Ascending aorta (tissue), 2 donors: ENCODE measurements around the gene COL13A1. TPM values are rescaled to one million over a fixed set of nuclear protein-coding genes. Genes with fewer than 3 reads are reported as not detected.

Experiments
- DNase-seq, 2 donors: peaks; one replicate each; pipeline ENCODE4 v3.0.0-alpha.2; 2019; ENCODE audit warnings: low spot score in 2 of 2
- H3K27ac ChIP-seq, 2 donors: fragments of 200-600 bp; sonication (generic); one replicate each; pipeline ENCODE4 v1.5.1; 2016 to 2017; ENCODE audit warnings: mild to moderate bottlenecking in 1 of 2
- H3K27me3 ChIP-seq: fragments of 200-600 bp; sonication (generic); one replicate; pipeline ENCODE4 v1.5.1; 2017
- H3K36me3 ChIP-seq, 2 donors: fragments of 200-600 bp; sonication (generic); one replicate each; pipeline ENCODE4 v1.5.1; 2016
- H3K4me1 ChIP-seq, 2 donors: fragments of 200-600 bp; sonication (generic); one replicate each; pipeline ENCODE4 v1.5.1; 2016 to 2017; ENCODE audit warnings: mild to moderate bottlenecking in 1 of 2
- H3K4me3 ChIP-seq, 2 donors: fragments of 200-600 bp; sonication (generic); one replicate each; pipeline ENCODE4 v1.5.1; 2016 to 2017; ENCODE audit warnings: mild to moderate bottlenecking in 1 of 2
- H3K9me3 ChIP-seq, 2 donors: fragments of 200-600 bp; sonication (generic); one replicate each; pipeline ENCODE4 v1.5.1; 2016
- intact Hi-C: fragments of 100-400 bp; cut with DNase I; formaldehyde crosslinking; loops from one replicate; pipeline ENCODE4 v1.15.1; 2023
- total RNA-seq: library from RNA; depleted of rRNA; stranded (reverse); fragments of >200 nt; gene quantifications from one replicate; pipeline ENCODE4 v1.1.0, GENCODE V29; 2016
- TF ChIP-seq, protein P1 (sequence below), 3 experiments: fragments of 200-600 bp in 2 of 3; fragments of 450-650 bp in 1 of 3; sonication (generic) in 2 of 3; IDR thresholded peaks; one replicate each; pipeline ENCODE4 v1.5.1; 2016 to 2019; ENCODE audit warnings: antibody characterized with exemption in 3 of 3, mild to moderate bottlenecking in 1 of 3, moderate library complexity in 1 of 3

Gene COL13A1
- total RNA-seq, 1 donor from 2014 or later = 8.0 TPM

DNA sequence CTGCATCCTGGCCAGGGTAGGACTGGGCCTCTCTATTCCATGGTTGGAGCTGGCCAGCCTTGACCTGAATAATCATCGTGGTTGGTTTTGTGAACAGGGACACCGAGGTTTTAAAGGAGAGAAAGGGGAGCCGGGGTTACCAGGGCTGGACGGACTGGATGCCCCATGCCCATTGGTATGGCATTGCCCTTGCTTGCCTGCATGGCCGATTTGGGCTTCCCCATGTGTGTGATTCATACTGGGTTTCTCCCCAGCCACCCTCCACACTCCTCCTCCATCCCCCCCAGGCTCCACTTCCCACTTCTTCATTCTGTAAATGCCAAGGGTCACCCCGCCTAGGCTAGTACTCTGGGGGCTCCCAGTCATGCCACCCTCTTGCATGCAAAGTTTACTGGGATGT, 152.1 kb downstream of the COL13A1 start:
- no peak for DNase-seq
- H3K9me3 ChIP-seq = no peaks in the 10 kb centered on the region
- H3K4me3 ChIP-seq = no peak overlapping the region
- H3K36me3 ChIP-seq = no peaks in the 10 kb centered on the region
- no peaks in the 10 kb centered on the region for H3K27me3 ChIP-seq
- H3K27ac ChIP-seq = no peak overlapping the region
- intact Hi-C loops = no loop called here
- TF ChIP-seq, protein P1, sequence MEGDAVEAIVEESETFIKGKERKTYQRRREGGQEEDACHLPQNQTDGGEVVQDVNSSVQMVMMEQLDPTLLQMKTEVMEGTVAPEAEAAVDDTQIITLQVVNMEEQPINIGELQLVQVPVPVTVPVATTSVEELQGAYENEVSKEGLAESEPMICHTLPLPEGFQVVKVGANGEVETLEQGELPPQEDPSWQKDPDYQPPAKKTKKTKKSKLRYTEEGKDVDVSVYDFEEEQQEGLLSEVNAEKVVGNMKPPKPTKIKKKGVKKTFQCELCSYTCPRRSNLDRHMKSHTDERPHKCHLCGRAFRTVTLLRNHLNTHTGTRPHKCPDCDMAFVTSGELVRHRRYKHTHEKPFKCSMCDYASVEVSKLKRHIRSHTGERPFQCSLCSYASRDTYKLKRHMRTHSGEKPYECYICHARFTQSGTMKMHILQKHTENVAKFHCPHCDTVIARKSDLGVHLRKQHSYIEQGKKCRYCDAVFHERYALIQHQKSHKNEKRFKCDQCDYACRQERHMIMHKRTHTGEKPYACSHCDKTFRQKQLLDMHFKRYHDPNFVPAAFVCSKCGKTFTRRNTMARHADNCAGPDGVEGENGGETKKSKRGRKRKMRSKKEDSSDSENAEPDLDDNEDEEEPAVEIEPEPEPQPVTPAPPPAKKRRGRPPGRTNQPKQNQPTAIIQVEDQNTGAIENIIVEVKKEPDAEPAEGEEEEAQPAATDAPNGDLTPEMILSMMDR (IDR thresholded peaks at IDR 0.05) = no peak
- no peaks in the 10 kb centered on the region for H3K4me1 ChIP-seq

DNA sequence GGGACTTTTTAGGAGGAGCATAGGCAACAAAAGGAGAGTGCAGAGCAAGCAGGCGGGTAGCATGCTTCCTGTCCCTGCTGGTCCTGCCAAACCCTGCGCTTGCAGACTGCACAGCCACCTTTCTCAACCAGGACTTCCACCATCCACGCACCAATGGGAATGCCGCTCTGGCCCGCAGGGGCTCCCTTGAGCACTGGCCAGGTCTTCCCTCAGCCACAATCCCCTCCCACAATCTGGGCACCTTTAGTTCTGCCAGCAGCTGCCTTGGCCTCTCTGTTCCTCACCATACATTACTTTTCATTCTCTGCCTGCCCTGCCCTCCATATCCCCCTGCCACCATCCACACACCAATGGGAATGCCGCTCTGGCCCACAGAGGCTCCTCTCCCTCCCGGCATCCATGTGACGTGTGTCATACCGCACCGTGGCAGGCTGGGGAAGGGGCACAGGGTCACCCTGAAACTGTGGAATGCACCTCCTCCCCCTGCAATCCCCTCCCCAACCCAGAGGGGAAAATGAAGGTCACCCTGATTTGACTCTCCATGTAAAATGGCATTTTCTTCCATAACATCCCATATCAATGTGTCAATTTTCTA, 153.6 kb downstream of the COL13A1 start:
- DNase-seq = no peak
- H3K36me3 ChIP-seq = no peaks in the 10 kb centered on the region
- intact Hi-C loops = no loop called here
- no peaks in the 10 kb centered on the region for H3K27me3 ChIP-seq
- H3K4me1 ChIP-seq = no peaks in the 10 kb centered on the region
- no peaks in the 10 kb centered on the region for H3K9me3 ChIP-seq
- no peak overlapping the region for H3K4me3 ChIP-seq
- no peak overlapping the region for H3K27ac ChIP-seq
- TF ChIP-seq, protein P1 (IDR thresholded peaks at IDR 0.05) = no peak

DNA sequence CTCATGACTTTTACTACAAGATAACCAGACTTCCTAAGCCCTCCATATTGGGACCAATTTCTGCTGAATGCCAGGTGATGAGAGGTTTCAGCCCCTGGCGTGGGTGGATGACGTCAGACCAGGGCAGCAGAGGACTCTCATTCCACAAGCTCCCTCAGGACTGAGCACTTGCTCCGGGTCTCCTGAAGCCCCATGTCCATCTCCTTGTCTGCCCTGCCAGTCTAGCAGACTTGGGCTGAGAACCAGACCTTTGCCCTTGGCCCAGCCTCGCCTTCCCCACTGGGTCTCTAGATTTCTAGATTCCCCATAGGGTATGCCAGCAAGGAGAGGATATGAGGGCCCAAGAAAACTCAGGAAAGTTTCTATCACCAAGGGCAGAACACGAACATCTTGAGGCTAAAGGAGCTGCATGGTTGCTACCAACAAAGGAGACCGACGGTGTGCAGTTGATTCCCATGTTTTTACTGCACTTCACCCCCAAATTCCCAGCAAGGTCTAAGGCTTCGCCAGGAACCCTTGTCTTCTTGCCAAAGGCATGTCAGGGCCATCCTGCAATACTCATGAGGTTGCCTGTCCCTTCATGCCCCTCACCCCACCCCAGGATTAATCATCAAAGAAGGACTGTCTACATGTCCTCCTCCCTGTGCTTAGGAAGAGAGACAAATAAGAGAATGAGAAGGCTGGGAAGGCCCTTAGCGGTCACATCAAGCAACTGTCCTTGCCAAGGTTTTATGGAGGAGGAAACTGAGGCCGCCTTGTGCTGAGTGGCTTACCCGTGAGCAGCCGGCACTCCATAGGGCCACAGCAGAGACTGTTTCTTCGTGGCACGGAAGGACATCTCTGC, 154.4 kb downstream of the COL13A1 start:
- H3K36me3 ChIP-seq = no peaks in the 10 kb centered on the region
- no peaks in the 10 kb centered on the region for H3K4me1 ChIP-seq
- DNase-seq = peak in 1 of 2 donors; percentile 38
- intact Hi-C loops = no loop called here
- no peaks in the 10 kb centered on the region for H3K9me3 ChIP-seq
- no peak overlapping the region for H3K27ac ChIP-seq
- H3K4me3 ChIP-seq = no peak overlapping the region
- no peaks in the 10 kb centered on the region for H3K27me3 ChIP-seq
- TF ChIP-seq, protein P1 (IDR thresholded peaks at IDR 0.05) = no peak

DNA sequence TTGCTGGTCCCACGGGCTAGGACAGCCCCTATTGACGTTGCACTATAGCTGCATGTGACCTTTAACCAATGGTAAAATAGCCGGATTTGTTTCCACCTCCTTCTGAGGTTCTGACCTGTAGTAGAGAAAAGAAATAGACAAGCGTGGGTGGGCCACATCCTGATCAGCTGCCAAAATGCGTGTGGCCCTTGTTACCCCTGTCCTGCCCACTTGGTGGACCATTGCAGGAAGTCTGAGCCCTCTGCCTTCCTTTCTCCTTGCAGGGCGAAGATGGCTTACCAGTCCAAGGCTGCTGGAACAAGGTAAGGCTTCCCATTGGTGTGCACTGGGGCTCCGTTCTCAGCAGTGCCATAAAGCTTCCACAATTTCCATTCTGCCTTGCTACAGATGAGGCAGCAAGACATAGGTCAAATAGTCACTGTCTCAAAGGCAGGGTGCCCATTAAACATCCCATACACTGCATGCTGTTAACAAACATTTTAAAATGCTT, 155.1 kb downstream of the COL13A1 start:
- intact Hi-C loops = no loop called here
- no peaks in the 10 kb centered on the region for H3K9me3 ChIP-seq
- no peak overlapping the region for H3K4me3 ChIP-seq
- H3K27me3 ChIP-seq = no peaks in the 10 kb centered on the region
- no peaks in the 10 kb centered on the region for H3K4me1 ChIP-seq
- TF ChIP-seq, protein P1 (IDR thresholded peaks at IDR 0.05) = no peak
- DNase-seq = peak in 1 of 2 donors; percentile 19
- no peaks in the 10 kb centered on the region for H3K36me3 ChIP-seq
- H3K27ac ChIP-seq = no peak overlapping the region

DNA sequence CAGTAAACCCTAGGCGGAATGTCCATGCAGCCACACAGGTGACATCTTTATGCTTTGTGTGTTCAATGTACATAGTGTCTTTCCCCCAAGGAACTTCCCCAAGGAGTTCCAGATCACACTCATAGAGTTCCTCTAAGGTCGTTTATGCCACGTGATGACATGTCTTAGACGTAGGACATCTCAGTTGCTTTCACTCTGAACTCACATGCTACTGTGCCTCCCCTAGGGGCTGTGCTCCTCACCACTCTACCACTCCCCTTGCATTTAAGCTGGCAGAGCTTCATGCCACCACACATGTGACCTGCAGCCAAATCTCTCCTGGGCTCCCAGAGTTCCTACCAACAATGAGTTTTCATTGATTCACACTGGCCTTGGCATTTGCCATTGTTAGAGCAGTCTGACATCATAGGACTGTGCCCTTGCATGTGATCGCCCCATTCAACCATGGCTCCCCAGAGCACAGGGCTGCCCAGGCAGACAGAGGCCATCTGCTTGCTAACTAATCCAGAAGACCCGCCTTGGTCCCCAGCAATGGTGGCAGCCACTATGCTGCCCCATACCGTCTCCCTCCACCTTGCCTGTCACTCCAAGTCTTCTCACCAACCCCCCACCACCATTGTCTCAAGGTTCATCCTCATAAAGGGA, 155.7 kb downstream of the COL13A1 start:
- Histone ChIP-seq H3K4me3 (no peak overlapping the region), H3K4me1 (no peaks in the 10 kb centered on the region), H3K9me3 (no peaks in the 10 kb centered on the region), H3K27me3 (no peaks in the 10 kb centered on the region), H3K27ac (no peak overlapping the region), H3K36me3 (no peaks in the 10 kb centered on the region)
- TF ChIP-seq, protein P1 (IDR thresholded peaks at IDR 0.05) = no peak
- DNase-seq = peak in 1 of 2 donors; percentile 57
- intact Hi-C loops = no loop called here
